ENCODE results near the gene UNC13A. TPM values are rescaled to one million over a fixed set of nuclear protein-coding genes. Genes with fewer than 3 reads are reported as not detected.

Gene UNC13A
- total and polyA plus RNA-seq, 2 of the 8 experiments (the other 6 are each of a cell fraction or from before 2014, with no cell fraction given) = 13.1 to 47.6 TPM

GRCh38 chr19:17734146-17734545, 46.0 kb upstream of the UNC13A start (continued):
- no peak for TF ChIP-seq BRCA1 (IDR thresholded peaks at IDR 0.05; ENCODE audit: low read depth, low read length)
- no peak for TF ChIP-seq TAF1 (IDR thresholded peaks at IDR 0.05; ENCODE audit: low read depth, low read length)
- no peak for TF ChIP-seq CTCF (IDR thresholded peaks at IDR 0.05; ENCODE audit: control extremely low read depth in 1 of 3, insufficient read depth in 1 of 3, low read depth in 1 of 3, low read length in 3 of 3)
- no peak for TF ChIP-seq ZNF274 (IDR thresholded peaks at IDR 0.05; ENCODE audit: borderline replicate concordance, extremely low read depth, low read length)
- TF ChIP-seq SAP30 (IDR thresholded peaks at IDR 0.05; ENCODE audit: insufficient read depth, insufficient replicate concordance, low read length) = no peak
